Testis (tissue), 3 donors: ENCODE data around the gene NFKBIZ. TPM values are rescaled to one million over a fixed set of nuclear protein-coding genes. Genes with fewer than 3 reads are reported as not detected.

Source experiments
- DNase-seq: peaks from one replicate; pipeline ENCODE4 v3.0.0-alpha.2; 2019
- H3K27ac ChIP-seq, 2 donors: fragments of 200-600 bp; sonication (generic); one replicate each; pipeline ENCODE4 v1.5.1; 2019
- H3K27me3 ChIP-seq: fragments of 200-600 bp; sonication (generic); one replicate; pipeline ENCODE4 v1.5.1; 2019
- H3K36me3 ChIP-seq: fragments of 200-600 bp; sonication (generic); one replicate; pipeline ENCODE4 v1.5.1; 2017; ENCODE audit warnings: low read depth; ENCODE audit errors: missing control alignments
- H3K4me1 ChIP-seq: fragments of 200-600 bp; sonication (generic); one replicate; pipeline ENCODE4 v1.5.1; 2019
- H3K4me3 ChIP-seq, 2 donors: fragments of 200-600 bp; sonication (generic); one replicate each; pipeline ENCODE4 v1.5.1; 2017 to 2019
- H3K9me3 ChIP-seq: fragments of 200-600 bp; sonication (generic); one replicate; pipeline ENCODE4 v1.5.1; 2017
- CTCF ChIP-seq, 3 experiments: fragments of 450-650 bp in 2 of 3; fragments of 200-600 bp in 1 of 3; sonication (generic) in 1 of 3; IDR thresholded peaks; one replicate each; pipeline ENCODE4 v1.5.1; 2016 to 2019; ENCODE audit warnings: antibody characterized with exemption in 3 of 3, mild to moderate bottlenecking in 2 of 3, moderate library complexity in 1 of 3
- POLR2A ChIP-seq: fragments of 450-650 bp; IDR thresholded peaks from one replicate; pipeline ENCODE4 v1.6.1; 2017; ENCODE audit warnings: antibody characterized with exemption, mild to moderate bottlenecking, moderate library complexity
- WGBS, 2 donors: methylation state at CpG; one replicate each; pipeline ENCODE4 v1.1.5; 2018; 5-methylcytosine and 5-hydroxymethylcytosine counted together
- intact Hi-C: fragments of 100-400 bp; cut with DNase I; formaldehyde crosslinking; loops from one replicate; pipeline ENCODE4 v1.15.1; 2023; ENCODE audit warnings: low total_unique reads
- polyA plus RNA-seq: library from polyadenylated mRNA; stranded (reverse); fragments of 350-450 nt; fragmentation: Illumina TruSeq; extraction: RNeasy Lipid Tissue Mini Kit (QIAGEN cat#74804); gene quantifications from one replicate; pipeline ENCODE4 v1.2.3, GENCODE V29; 2014; ENCODE audit warnings: low read depth, low replicate concordance; ENCODE audit not compliant: insufficient read depth
- total RNA-seq, 2 donors: library from RNA; depleted of rRNA; stranded (reverse); fragments of >200 nt; gene quantifications; one replicate each; pipeline ENCODE4 v1.2.3, GENCODE V29; 2016

Gene NFKBIZ
- total and polyA plus RNA-seq, 3 donors from 2014 or later = 5.4 to 14.7 (median 6.9) TPM

DNA sequence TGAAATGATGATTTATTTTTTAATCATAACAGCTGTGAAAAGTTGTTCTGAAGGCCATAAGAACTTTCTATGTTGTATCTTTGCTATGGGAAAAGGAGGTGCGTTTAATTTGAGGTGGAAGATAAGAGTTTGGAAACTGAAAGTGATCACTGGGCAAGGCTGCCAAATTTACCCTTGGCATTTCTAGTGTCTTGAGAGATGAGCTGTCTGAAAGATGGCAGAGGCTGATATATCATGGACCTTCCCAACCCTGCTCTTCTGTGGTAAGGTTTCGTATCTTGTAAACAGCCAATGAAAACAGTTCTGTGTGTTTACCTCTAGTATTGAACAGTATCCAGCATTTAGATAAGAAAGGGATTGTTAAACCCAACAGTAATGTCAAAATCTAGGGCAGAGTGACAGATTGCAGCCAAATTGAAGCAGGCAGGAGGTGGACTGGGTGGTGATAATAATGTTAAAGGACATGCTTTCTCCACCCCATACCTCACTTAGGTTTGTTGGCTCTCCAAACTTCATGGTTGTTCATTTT lies 15.8 kb upstream of the NFKBIZ start:
- Histone ChIP-seq H3K4me1 (peaks cover 7% of the 10 kb centered on the region), H3K27me3 (no peaks in the 10 kb centered on the region), H3K36me3 (no peaks in the 10 kb centered on the region), H3K27ac (no peak overlapping the region), H3K9me3 (no peaks in the 10 kb centered on the region), H3K4me3 (no peak overlapping the region)
- no peak for TF ChIP-seq CTCF (IDR thresholded peaks at IDR 0.05)
- no peak for TF ChIP-seq POLR2A
- DNase-seq = no peak
- intact Hi-C loops = no loop called here
- WGBS, 2 donors = 80 to 81% methylated on average over 2 of the region's 2 CpGs

- H3K27ac ChIP-seq = no peak overlapping the region
- 98 to 99% methylated on average over 2 of the region's 2 CpGs for WGBS, 2 donors
Measured at GRCh38 chr3:101835676-101836075, 13.6 kb upstream of the NFKBIZ start.

DNA sequence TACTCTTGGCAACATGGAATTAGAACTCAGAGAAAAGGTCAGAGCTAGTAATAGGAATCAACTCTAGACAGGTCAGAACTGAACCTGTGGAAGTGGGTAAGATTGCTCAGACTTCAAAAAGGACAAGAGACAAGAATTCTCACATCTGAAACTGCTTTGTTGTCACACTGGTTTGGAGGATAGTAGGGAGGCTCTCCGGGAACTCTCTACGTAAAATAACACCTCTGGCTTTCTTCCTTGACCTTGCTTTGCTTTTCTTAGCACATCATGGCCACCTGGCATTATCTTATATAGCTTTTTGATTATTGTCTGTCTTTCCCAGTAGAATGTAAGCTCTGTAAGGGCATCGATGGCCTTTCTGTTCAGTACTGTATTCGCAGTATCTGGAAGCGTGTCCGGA lies 13.2 kb upstream of the NFKBIZ start:
- Histone ChIP-seq H3K4me1 (no peaks in the 10 kb centered on the region), H3K9me3 (no peaks in the 10 kb centered on the region), H3K4me3 (no peak overlapping the region), H3K36me3 (no peaks in the 10 kb centered on the region), H3K27me3 (no peaks in the 10 kb centered on the region), H3K27ac (no peak overlapping the region)
- TF ChIP-seq POLR2A = no peak
- no peak for TF ChIP-seq CTCF (IDR thresholded peaks at IDR 0.05)
- intact Hi-C loops = no loop called here
- WGBS, 2 donors = 89 to 91% methylated on average over 6 of the region's 6 CpGs
- DNase-seq = no peak

More at GRCh38 chr3:101835676-101836075, 13.6 kb upstream of the NFKBIZ start:
- no peaks in the 10 kb centered on the region for H3K4me1 ChIP-seq
- H3K4me3 ChIP-seq = no peak overlapping the region
- no peaks in the 10 kb centered on the region for H3K9me3 ChIP-seq
- H3K36me3 ChIP-seq = no peaks in the 10 kb centered on the region
- intact Hi-C loops = no loop called here
- no peaks in the 10 kb centered on the region for H3K27me3 ChIP-seq
- TF ChIP-seq CTCF (IDR thresholded peaks at IDR 0.05) = no peak
- no peak for TF ChIP-seq POLR2A
- no peak for DNase-seq

- H3K27ac ChIP-seq = no peak overlapping the region
- DNase-seq = no peak
- no peaks in the 10 kb centered on the region for H3K27me3 ChIP-seq
- H3K4me3 ChIP-seq = no peak overlapping the region
- H3K4me1 ChIP-seq = no peaks in the 10 kb centered on the region
- TF ChIP-seq CTCF (IDR thresholded peaks at IDR 0.05) = no peak
- TF ChIP-seq POLR2A = no peak
- H3K9me3 ChIP-seq = no peaks in the 10 kb centered on the region
- 72 to 77% methylated on average over 3 of the region's 3 CpGs for WGBS, 2 donors
- intact Hi-C loops = no loop called here
- no peaks in the 10 kb centered on the region for H3K36me3 ChIP-seq
Measured at GRCh38 chr3:101836652-101837598, 12.4 kb upstream of the NFKBIZ start.
